ENCODE measurements around the gene MLLT3.

DNA sequence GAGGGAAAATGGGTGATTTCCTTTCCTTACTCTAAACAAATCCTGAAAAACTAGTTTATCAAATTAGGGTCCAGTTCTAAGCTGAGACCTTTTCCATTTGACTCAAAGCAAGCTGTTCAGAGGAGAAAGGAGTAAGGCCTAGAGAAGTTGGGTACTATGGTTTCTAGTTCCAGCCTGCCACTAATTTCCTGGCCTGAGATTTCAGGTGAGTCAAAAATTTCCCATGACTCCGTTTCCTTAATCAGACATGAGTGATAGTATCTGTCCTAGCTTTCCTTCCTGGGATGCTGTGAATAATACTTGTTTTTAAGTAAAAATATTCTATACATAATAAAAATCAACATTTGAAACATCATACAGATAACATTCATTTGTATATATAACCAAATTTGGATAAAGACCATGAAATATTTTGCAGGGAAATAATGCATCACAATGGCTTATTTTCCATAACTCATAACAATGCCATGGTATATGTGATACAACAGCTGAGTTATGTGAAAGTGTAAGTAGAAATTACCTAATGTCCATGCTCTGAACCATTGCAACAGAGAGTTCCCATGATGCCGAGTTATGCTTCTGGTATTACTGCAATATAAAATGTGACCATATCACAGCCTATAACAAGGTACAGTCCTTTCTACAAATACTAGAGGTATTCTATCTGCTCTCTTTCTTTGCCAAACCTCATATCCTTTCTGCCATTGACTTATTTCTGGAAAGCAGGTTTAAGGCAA is 142.7 kb downstream of the MLLT3 start:
- TF ChIP-seq, protein P1, sequence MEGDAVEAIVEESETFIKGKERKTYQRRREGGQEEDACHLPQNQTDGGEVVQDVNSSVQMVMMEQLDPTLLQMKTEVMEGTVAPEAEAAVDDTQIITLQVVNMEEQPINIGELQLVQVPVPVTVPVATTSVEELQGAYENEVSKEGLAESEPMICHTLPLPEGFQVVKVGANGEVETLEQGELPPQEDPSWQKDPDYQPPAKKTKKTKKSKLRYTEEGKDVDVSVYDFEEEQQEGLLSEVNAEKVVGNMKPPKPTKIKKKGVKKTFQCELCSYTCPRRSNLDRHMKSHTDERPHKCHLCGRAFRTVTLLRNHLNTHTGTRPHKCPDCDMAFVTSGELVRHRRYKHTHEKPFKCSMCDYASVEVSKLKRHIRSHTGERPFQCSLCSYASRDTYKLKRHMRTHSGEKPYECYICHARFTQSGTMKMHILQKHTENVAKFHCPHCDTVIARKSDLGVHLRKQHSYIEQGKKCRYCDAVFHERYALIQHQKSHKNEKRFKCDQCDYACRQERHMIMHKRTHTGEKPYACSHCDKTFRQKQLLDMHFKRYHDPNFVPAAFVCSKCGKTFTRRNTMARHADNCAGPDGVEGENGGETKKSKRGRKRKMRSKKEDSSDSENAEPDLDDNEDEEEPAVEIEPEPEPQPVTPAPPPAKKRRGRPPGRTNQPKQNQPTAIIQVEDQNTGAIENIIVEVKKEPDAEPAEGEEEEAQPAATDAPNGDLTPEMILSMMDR (IDR thresholded peaks at IDR 0.05; ENCODE audit: insufficient read depth, low read length, poor library complexity, severe bottlenecking) = no peak
- TF ChIP-seq EZH2phosphoT487 (conservative IDR thresholded peaks at IDR 0.05; ENCODE audit: low read length) = no peak

All from SU-DHL-6 (cell line).